Measurements from ENCODE around the gene ARFRP1.
A peak's percentile ranks its signal among the peaks of the same experiment; 100 is the strongest.

ARFRP1 gene

DNA sequence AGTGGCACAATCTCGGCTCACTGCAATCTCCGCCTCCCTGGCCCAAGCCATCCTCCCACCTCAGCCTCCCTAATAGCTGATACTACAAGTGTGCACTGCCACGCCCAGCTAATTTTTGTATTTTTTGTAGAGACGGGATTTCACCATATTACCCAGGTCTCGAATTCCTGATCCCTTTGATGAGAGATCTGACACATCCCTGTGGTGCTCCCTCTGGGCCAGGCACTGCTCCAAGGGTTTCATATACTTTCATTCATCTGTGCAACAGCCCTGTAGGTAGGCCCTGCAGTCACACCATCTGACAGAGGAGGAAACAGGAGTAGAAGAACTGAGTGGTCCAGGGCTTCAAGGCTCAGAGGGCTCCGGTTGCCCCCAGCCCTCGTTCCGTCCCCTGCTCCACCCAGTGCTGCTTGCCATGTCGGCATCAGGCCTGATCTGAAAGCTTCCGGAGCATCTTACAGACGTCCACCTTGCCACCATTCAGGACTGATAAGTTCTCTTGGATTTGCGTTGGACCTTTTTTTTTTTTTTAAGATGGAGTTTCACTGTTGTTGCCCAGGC, 3.4 kb upstream of the ARFRP1 start:
- Histone ChIP-seq H2AFZ (ENCODE audit: low read depth, low read length, severe bottlenecking) (no peak overlapping the region), H3K27ac (ENCODE audit: low read depth, low read length) (no peak overlapping the region), H3K9me2 (replicated peaks; ENCODE audit: insufficient read depth, low read length) (no peaks in the 10 kb centered on the region), H3K79me2 (ENCODE audit: insufficient read depth, low read length) (peaks cover 81% of the 10 kb centered on the region), H3K9me3 (ENCODE audit: insufficient read depth, low read length) (no peaks in the 10 kb centered on the region), H3F3A (ENCODE audit: insufficient read depth) (0 out of 2 replicates have a peak, but pooled peaks cover 4% of the 10 kb centered on the region), H3K9ac (ENCODE audit: low read length) (no peak overlapping the region), H3K4me3 (ENCODE audit: insufficient read depth, low read length, poor library complexity, severe bottlenecking) (no peak overlapping the region), H3K36me3 (ENCODE audit: low read length) (peaks cover 22% of the 10 kb centered on the region), H3K27me3 (ENCODE audit: low read length) (no peaks in the 10 kb centered on the region), H4K20me1 (ENCODE audit: low read depth, low read length) (0 out of 2 replicates have a peak, but pooled peaks cover 4% of the 10 kb centered on the region), H3K4me2 (ENCODE audit: low read depth, low read length, poor library complexity, severe bottlenecking) (no peak overlapping the region)
- no peak for TF ChIP-seq EZH2phosphoT487 (conservative IDR thresholded peaks at IDR 0.05; ENCODE audit: low read length)
- TF ChIP-seq, protein P1, sequence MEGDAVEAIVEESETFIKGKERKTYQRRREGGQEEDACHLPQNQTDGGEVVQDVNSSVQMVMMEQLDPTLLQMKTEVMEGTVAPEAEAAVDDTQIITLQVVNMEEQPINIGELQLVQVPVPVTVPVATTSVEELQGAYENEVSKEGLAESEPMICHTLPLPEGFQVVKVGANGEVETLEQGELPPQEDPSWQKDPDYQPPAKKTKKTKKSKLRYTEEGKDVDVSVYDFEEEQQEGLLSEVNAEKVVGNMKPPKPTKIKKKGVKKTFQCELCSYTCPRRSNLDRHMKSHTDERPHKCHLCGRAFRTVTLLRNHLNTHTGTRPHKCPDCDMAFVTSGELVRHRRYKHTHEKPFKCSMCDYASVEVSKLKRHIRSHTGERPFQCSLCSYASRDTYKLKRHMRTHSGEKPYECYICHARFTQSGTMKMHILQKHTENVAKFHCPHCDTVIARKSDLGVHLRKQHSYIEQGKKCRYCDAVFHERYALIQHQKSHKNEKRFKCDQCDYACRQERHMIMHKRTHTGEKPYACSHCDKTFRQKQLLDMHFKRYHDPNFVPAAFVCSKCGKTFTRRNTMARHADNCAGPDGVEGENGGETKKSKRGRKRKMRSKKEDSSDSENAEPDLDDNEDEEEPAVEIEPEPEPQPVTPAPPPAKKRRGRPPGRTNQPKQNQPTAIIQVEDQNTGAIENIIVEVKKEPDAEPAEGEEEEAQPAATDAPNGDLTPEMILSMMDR (IDR thresholded peaks at IDR 0.05; ENCODE audit: insufficient read depth, low read length, poor library complexity, severe bottlenecking): no peak

DNA sequence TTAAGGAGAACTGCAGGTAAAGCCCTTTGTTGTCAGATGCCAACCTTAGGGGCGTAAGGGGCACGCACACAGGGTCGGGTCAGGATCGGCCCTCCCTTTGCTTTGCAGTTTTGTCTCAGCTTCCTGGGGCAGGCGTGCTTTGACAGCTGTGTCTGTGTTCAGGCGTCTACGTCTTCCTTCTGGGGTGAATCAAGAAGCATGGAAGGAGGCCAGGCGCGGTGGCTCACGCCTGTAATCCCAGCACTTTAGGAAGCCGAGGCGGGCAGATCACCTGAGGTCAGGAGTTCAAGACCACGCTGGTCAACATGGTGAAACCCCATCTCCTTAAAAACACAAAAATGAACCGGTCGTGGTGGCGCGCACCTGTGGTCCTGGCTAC, 1.4 kb upstream of the ARFRP1 start:
- Histone ChIP-seq H3K27ac (ENCODE audit: low read depth, low read length) (no peak overlapping the region), H4K20me1 (ENCODE audit: low read depth, low read length) (0 out of 2 replicates have a peak, but pooled peaks cover 4% of the 10 kb centered on the region), H3K79me2 (ENCODE audit: insufficient read depth, low read length) (peaks cover 65% of the 10 kb centered on the region), H3K9me3 (ENCODE audit: insufficient read depth, low read length) (no peaks in the 10 kb centered on the region), H3K9ac (ENCODE audit: low read length) (no peak overlapping the region), H3K36me3 (ENCODE audit: low read length) (peaks cover 15% of the 10 kb centered on the region), H2AFZ (ENCODE audit: low read depth, low read length, severe bottlenecking) (no peak overlapping the region), H3K4me3 (ENCODE audit: insufficient read depth, low read length, poor library complexity, severe bottlenecking) (no peak overlapping the region), H3F3A (ENCODE audit: insufficient read depth) (0 out of 2 replicates have a peak, but pooled peaks cover 4% of the 10 kb centered on the region), H3K9me2 (replicated peaks; ENCODE audit: insufficient read depth, low read length) (no peaks in the 10 kb centered on the region), H3K4me2 (ENCODE audit: low read depth, low read length, poor library complexity, severe bottlenecking) (peak overlapping the region; percentile 68), H3K27me3 (ENCODE audit: low read length) (no peaks in the 10 kb centered on the region)
- TF ChIP-seq, protein P1 (IDR thresholded peaks at IDR 0.05; ENCODE audit: insufficient read depth, low read length, poor library complexity, severe bottlenecking): no peak
- TF ChIP-seq EZH2phosphoT487 (conservative IDR thresholded peaks at IDR 0.05; ENCODE audit: low read length): no peak

DNA sequence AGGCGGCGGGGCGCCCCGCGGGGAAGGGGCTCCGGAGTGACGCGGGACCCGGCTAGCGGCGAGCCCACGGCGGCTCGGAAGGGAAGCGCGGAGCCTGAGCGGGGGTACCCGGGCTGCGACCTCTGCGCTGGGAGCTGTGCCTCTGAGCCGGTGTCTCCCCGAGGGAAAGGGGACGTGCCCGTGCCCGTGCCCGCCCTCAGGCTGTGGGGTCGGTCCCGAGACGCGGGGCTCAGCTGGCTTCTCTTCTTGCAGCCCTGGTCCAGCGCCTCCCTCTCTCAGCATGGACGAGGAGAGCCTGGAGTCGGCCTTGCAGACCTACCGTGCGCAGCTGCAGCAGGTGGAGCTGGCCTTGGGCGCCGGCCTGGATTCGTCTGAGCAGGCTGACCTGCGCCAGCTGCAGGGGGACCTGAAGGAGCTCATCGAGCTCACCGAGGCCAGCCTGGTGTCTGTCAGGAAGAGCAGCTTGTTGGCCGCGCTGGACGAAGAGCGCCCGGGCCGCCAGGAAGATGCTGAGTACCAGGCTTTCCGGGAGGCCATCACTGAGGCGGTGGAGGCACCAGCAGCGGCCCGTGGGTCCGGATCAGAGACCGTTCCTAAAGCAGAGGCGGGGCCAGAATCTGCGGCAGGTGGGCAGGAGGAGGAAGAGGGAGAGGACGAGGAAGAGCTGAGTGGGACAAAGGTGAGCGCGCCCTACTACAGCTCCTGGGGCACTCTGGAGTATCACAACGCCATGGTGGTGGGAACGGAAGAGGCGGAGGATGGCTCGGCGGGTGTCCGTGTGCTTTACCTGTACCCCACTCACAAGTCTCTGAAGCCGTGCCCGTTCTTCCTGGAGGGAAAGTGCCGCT, 749 bp upstream of the ARFRP1 start:
- no peaks in the 10 kb centered on the region for H3K9me3 ChIP-seq (ENCODE audit: insufficient read depth, low read length)
- H3K27me3 ChIP-seq (ENCODE audit: low read length): no peaks in the 10 kb centered on the region
- H3F3A ChIP-seq (ENCODE audit: insufficient read depth): 0 out of 2 replicates have a peak, but pooled peaks cover 4% of the 10 kb centered on the region
- H3K9me2 ChIP-seq (replicated peaks; ENCODE audit: insufficient read depth, low read length): no peaks in the 10 kb centered on the region
- H4K20me1 ChIP-seq (ENCODE audit: low read depth, low read length): 0 out of 2 replicates have a peak, but pooled peaks cover 4% of the 10 kb centered on the region
- peak overlapping the region; percentile 79 for H3K4me3 ChIP-seq (ENCODE audit: insufficient read depth, low read length, poor library complexity, severe bottlenecking)
- H3K36me3 ChIP-seq (ENCODE audit: low read length): peaks cover 15% of the 10 kb centered on the region
- TF ChIP-seq, protein P1 (IDR thresholded peaks at IDR 0.05; ENCODE audit: insufficient read depth, low read length, poor library complexity, severe bottlenecking): no peak
- no peak for TF ChIP-seq EZH2phosphoT487 (conservative IDR thresholded peaks at IDR 0.05; ENCODE audit: low read length)
- H3K4me2 ChIP-seq (ENCODE audit: low read depth, low read length, poor library complexity, severe bottlenecking): peak overlapping the region; percentile 68
- no peak overlapping the region for H2AFZ ChIP-seq (ENCODE audit: low read depth, low read length, severe bottlenecking)
- peaks cover 60% of the 10 kb centered on the region for H3K79me2 ChIP-seq (ENCODE audit: insufficient read depth, low read length)
- H3K9ac ChIP-seq (ENCODE audit: low read length): peak overlapping the region; percentile 89
- H3K27ac ChIP-seq (ENCODE audit: low read depth, low read length): peak overlapping the region; percentile 38
